OCI-LY3 (cell line): ENCODE data around the gene ANKRD29.

Experiments
- H2AFZ ChIP-seq: fragments of 200-600, 300-600 bp; shearing (Covaris generic); 2 replicates; pipeline ENCODE4 v1.6.0; 2014; ENCODE audit warnings: antibody characterized with exemption, low read depth, low read length
- H3K27ac ChIP-seq: fragments of 200-600, 300-600 bp; sonication (generic); 2 replicates; pipeline ENCODE4 v1.5.1; 2014; ENCODE audit warnings: mild to moderate bottlenecking, low read length, moderate library complexity, mixed read lengths
- H3K27me3 ChIP-seq: fragments of 200-600, 300-600 bp; sonication (generic); 2 replicates; pipeline ENCODE4 v1.6.1; 2014; ENCODE audit warnings: low read depth, low read length, mixed read lengths
- H3K36me3 ChIP-seq: fragments of 200-600, 300-600 bp; sonication (generic); replicated peaks from 2 replicates; pipeline ENCODE3; 2014; ENCODE audit warnings: low read depth, low read length, mixed read lengths
- H3K4me1 ChIP-seq: fragments of 300-600, 200-600 bp; sonication (generic); 2 replicates; pipeline ENCODE4 v1.6.1; 2014; ENCODE audit warnings: low read length, mixed read lengths
- H3K4me2 ChIP-seq: fragments of 200-600, 300-600 bp; sonication (generic); 2 replicates; pipeline ENCODE4 v1.6.1; 2014; ENCODE audit warnings: low read length, mixed read lengths
- H3K4me3 ChIP-seq: fragments of 300-600, 200-600 bp; sonication (generic); 2 replicates; pipeline ENCODE4 v1.5.1; 2014; ENCODE audit warnings: antibody characterized with exemption, mild to moderate bottlenecking, low read length, moderate library complexity
- H3K79me2 ChIP-seq: fragments of 300-600, 200-600 bp; shearing (Covaris generic); 2 replicates; pipeline ENCODE4 v1.6.1; 2014; ENCODE audit warnings: mild to moderate bottlenecking, low read length, mixed read lengths
- H3K9ac ChIP-seq: fragments of 300-600, 200-600 bp; shearing (Covaris generic); 2 replicates; pipeline ENCODE4 v1.6.0; 2014; ENCODE audit warnings: mild to moderate bottlenecking, low read length, moderate library complexity
- H3K9me3 ChIP-seq: fragments of 200-600, 300-600 bp; shearing (Covaris generic); 2 replicates; pipeline ENCODE4 v1.6.1; 2014; ENCODE audit warnings: low read length, mixed read lengths; ENCODE audit not compliant: insufficient read depth
- H4K20me1 ChIP-seq: fragments of 200-600, 300-600 bp; sonication (generic); 2 replicates; pipeline ENCODE4 v1.6.1; 2016; ENCODE audit warnings: low read length, mixed read lengths; ENCODE audit not compliant: insufficient read depth
- CTCF ChIP-seq: fragments of 200-600, 300-600 bp; sonication (generic); IDR thresholded peaks from 2 replicates; pipeline ENCODE4 v1.5.1; 2014; ENCODE audit warnings: antibody characterized with exemption, low read length, low read depth
- EZH2phosphoT487 ChIP-seq: fragments of 200-600 bp; shearing (Covaris generic); IDR thresholded peaks from 2 replicates; pipeline ENCODE4 v1.6.1; 2018; ENCODE audit warnings: antibody characterized with exemption, mixed run types, low read depth

Gene ANKRD29

GRCh38 chr18:23609390-23610023 is 53.2 kb downstream of the ANKRD29 start:
- Histone ChIP-seq H3K79me2 (no peaks in the 10 kb centered on the region), H3K9ac (no peak overlapping the region), H3K9me3 (no peaks in the 10 kb centered on the region), H3K4me2 (no peak overlapping the region), H3K4me1 (peaks cover 11% of the 10 kb centered on the region), H3K4me3 (no peak overlapping the region), H4K20me1 (no peaks in the 10 kb centered on the region), H3K36me3 (no peaks in the 10 kb centered on the region), H3K27ac (no peak overlapping the region), H2AFZ (no peak overlapping the region), H3K27me3 (no peaks in the 10 kb centered on the region)
- no peak for TF ChIP-seq EZH2phosphoT487
- no peak for TF ChIP-seq CTCF

- Histone ChIP-seq H3K27me3 (no peaks in the 10 kb centered on the region), H3K27ac (no peak overlapping the region), H4K20me1 (no peaks in the 10 kb centered on the region), H3K4me2 (no peak overlapping the region), H3K4me1 (peaks cover 11% of the 10 kb centered on the region), H3K9ac (no peak overlapping the region), H3K9me3 (no peaks in the 10 kb centered on the region), H2AFZ (no peak overlapping the region), H3K4me3 (no peak overlapping the region), H3K79me2 (no peaks in the 10 kb centered on the region), H3K36me3 (no peaks in the 10 kb centered on the region)
- TF ChIP-seq EZH2phosphoT487, result no peak
- TF ChIP-seq CTCF, result no peak
Observed at GRCh38 chr18:23608211-23608610, 54.5 kb downstream of the ANKRD29 start.

- Histone ChIP-seq H3K36me3 (no peaks in the 10 kb centered on the region), H3K9me3 (no peaks in the 10 kb centered on the region), H3K4me2 (no peak overlapping the region), H2AFZ (no peak overlapping the region), H3K79me2 (no peaks in the 10 kb centered on the region), H3K9ac (no peak overlapping the region), H4K20me1 (no peaks in the 10 kb centered on the region), H3K4me3 (no peak overlapping the region), H3K4me1 (peaks cover 7% of the 10 kb centered on the region), H3K27ac (no peak overlapping the region), H3K27me3 (peaks cover under 1% of the 10 kb centered on the region; the same call in 1 of the 2 replicates)
- TF ChIP-seq CTCF (no peak), EZH2phosphoT487 (no peak)
Observed at GRCh38 chr18:23605941-23606340, 56.8 kb downstream of the ANKRD29 start.

DNA sequence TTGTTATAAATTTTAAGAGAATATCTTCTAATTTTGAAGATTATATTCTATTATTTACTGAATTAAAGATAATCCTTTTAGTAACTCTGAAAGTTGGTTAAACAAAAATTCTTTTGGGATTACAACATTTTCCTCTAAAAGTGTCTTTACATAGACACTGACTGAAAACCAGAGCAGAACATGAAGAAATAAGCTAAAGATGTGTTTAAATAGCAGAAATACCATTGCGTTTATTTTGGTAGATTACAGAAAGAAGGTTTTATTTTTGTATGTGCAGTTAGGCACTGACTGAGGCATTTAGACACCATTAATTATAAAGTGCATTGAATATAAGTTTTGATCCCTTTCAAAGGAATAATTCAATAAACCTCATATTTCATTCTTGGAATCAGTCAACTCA is 62.9 kb downstream of the ANKRD29 start:
- H4K20me1 ChIP-seq, result no peaks in the 10 kb centered on the region
- H3K4me1 ChIP-seq, result peaks cover 6% of the 10 kb centered on the region; the same call in 1 of the 2 replicates
- H3K27me3 ChIP-seq, result peaks cover 8% of the 10 kb centered on the region; the same call in 1 of the 2 replicates
- H3K36me3 ChIP-seq, result no peaks in the 10 kb centered on the region
- no peaks in the 10 kb centered on the region for H3K79me2 ChIP-seq
- H3K9me3 ChIP-seq, result no peaks in the 10 kb centered on the region
- H3K4me3 ChIP-seq, result no peak overlapping the region
- no peak overlapping the region for H3K9ac ChIP-seq
- TF ChIP-seq CTCF, result no peak
- TF ChIP-seq EZH2phosphoT487, result no peak
- H2AFZ ChIP-seq, result no peak overlapping the region
- H3K4me2 ChIP-seq, result no peak overlapping the region
- H3K27ac ChIP-seq, result no peak overlapping the region
